Thyroid gland (tissue), 4 donors: ENCODE data around the gene SLC2A5.
A peak's percentile ranks its signal among the peaks of the same experiment; 100 is the strongest.

ENCODE experiments used
- POLR2A ChIP-seq, 2 donors: fragments of 450-650 bp; IDR thresholded peaks; one replicate each; pipeline ENCODE4 v1.6.1; 2017; ENCODE audit warnings: antibody characterized with exemption in 2 of 2, mild to moderate bottlenecking in 2 of 2, moderate library complexity in 1 of 2
- TF ChIP-seq, protein P1 (sequence below), 6 experiments: fragments of 200-600 bp in 3 of 6; fragments of 450-650 bp in 3 of 6; sonication (generic) in 3 of 6; IDR thresholded peaks; one replicate each; pipeline ENCODE4 v1.5.1; 2016 to 2019; ENCODE audit warnings: antibody characterized with exemption in 6 of 6, mild to moderate bottlenecking in 2 of 6, inconsistent platforms in 1 of 6, moderate library complexity in 1 of 6

DNA sequence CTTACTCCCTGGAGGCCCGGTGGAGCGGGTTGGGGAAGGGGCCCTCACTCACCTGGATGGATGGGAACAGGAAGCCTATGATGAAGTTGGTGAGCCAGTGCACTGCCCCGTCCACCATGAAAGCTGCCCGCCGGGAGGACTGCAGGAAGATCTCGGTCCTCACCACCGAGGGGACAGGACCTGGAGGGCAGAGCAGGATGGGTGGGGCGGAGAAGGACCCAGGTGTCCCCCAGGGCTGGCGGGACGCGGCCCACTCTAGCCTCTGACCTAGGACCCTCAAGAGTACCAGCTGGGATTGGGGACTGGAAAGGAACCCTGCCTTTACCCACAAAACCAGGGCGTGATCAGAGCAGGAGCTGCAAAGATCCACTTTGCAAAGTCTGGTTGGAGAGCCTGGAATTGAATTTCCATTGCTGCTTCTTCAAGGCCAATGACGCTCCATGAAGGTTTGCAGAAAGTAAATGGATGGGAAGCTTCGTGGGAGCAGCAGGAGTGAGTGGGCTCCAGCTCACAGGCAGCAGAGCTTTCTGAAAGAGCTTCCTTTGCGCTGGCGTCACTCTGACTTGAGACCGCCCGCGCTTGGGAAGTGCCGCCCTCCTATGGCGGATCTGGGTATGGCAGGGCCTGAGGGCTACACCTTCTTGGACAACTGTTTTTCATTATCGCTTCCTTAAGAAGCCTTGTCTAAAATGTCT, 64.6 kb downstream of the SLC2A5 start:
- TF ChIP-seq, protein P1, sequence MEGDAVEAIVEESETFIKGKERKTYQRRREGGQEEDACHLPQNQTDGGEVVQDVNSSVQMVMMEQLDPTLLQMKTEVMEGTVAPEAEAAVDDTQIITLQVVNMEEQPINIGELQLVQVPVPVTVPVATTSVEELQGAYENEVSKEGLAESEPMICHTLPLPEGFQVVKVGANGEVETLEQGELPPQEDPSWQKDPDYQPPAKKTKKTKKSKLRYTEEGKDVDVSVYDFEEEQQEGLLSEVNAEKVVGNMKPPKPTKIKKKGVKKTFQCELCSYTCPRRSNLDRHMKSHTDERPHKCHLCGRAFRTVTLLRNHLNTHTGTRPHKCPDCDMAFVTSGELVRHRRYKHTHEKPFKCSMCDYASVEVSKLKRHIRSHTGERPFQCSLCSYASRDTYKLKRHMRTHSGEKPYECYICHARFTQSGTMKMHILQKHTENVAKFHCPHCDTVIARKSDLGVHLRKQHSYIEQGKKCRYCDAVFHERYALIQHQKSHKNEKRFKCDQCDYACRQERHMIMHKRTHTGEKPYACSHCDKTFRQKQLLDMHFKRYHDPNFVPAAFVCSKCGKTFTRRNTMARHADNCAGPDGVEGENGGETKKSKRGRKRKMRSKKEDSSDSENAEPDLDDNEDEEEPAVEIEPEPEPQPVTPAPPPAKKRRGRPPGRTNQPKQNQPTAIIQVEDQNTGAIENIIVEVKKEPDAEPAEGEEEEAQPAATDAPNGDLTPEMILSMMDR (IDR thresholded peaks at IDR 0.05): peak; percentile 74 to 98 (median 84)
- TF ChIP-seq POLR2A (IDR thresholded peaks at IDR 0.05): no peak
